ENCODE results near the gene DPM3.

GRCh38 chr1:155177192-155177917, 37.0 kb upstream of the DPM3 start:
- TF ChIP-seq POLR2AphosphoS5 (IDR thresholded peaks at IDR 0.05; ENCODE audit: borderline replicate concordance, low read depth, low read length) (no peak), EZH2 (IDR thresholded peaks at IDR 0.05) (no peak)
